Kidney (tissue), 14 donors: ENCODE results near the gene ZFP36. TPM values are rescaled to one million over a fixed set of nuclear protein-coding genes. Genes with fewer than 3 reads are reported as not detected.

ENCODE experiments used
- DNase-seq, 5 donors: peaks; one replicate each; pipeline ENCODE4 v3.0.0-alpha.2; 2013 to 2020
- FAIRE-seq: peaks from 2 replicates; lab custom pipeline; 2012; peaks lifted over from hg19 to GRCh38; lab: Jason Lieb, UNC
- H3K27ac ChIP-seq, 2 donors: one replicate each; pipeline ENCODE4 v1.7.0; 2013; ENCODE audit warnings: low read depth in 2 of 2, low read length in 2 of 2, inconsistent platforms in 1 of 2
- H3K27me3 ChIP-seq: one replicate; pipeline ENCODE4 v1.7.1; 2013; ENCODE audit warnings: low read length, inconsistent platforms; ENCODE audit not compliant: control insufficient read depth, insufficient read depth
- H3K36me3 ChIP-seq, 3 donors: one replicate each; pipeline versions ENCODE4 v1.7.0 to v1.7.1; 2013; ENCODE audit warnings: low read length in 3 of 3, control low read depth in 1 of 3, inconsistent platforms in 1 of 3; ENCODE audit not compliant: insufficient read depth in 3 of 3, control insufficient read depth in 2 of 3
- H3K4me1 ChIP-seq, 3 donors: one replicate each; pipeline versions ENCODE4 v1.7.0 to v1.7.1; 2013; ENCODE audit warnings: low read length in 3 of 3, inconsistent platforms in 1 of 3, low read depth in 1 of 3; ENCODE audit not compliant: control insufficient read depth in 2 of 3, insufficient read depth in 2 of 3
- H3K4me3 ChIP-seq, 3 donors: one replicate each; pipeline versions ENCODE4 v1.7.0 to v1.8.1; 2013; ENCODE audit warnings: low read length in 3 of 3, control low read depth in 1 of 3, inconsistent platforms in 1 of 3
- H3K9ac ChIP-seq, 3 donors: one replicate each; pipeline versions ENCODE4 v1.7.0 to v1.7.1; 2013; ENCODE audit warnings: low read length in 3 of 3, control low read depth in 1 of 3, inconsistent platforms in 1 of 3
- H3K9me3 ChIP-seq, 3 donors: one replicate each; pipeline versions ENCODE4 v1.7.0 to v1.7.1; 2013; ENCODE audit warnings: low read length in 3 of 3, control low read depth in 1 of 3, inconsistent platforms in 1 of 3; ENCODE audit not compliant: control insufficient read depth in 2 of 3, insufficient read depth in 1 of 3
- intact Hi-C: fragments of 100-400 bp; cut with DNase I; formaldehyde crosslinking; loops from one replicate; pipeline ENCODE4 v1.11.1; 2022
- polyA plus RNA-seq: library from polyadenylated mRNA; stranded (reverse); fragments of 350-450 nt; fragmentation: Illumina TruSeq; extraction: RNeasy Lipid Tissue Mini Kit (QIAGEN cat#74804); gene quantifications from one replicate; pipeline ENCODE4 v1.2.3, GENCODE V29; 2014; ENCODE audit warnings: low read depth, low replicate concordance; ENCODE audit not compliant: insufficient read depth
- total RNA-seq: library from RNA; stranded (reverse); fragmentation: NEBNext Ultra II Directional; extraction: Animal tissue kit (Norgen Biotek cat#: 25700); gene quantifications from one replicate; pipeline ENCODE4 v1.2.1, GENCODE V29; 2021
- TF ChIP-seq, protein P1 (sequence below): IDR thresholded peaks from 3 replicates; pipeline ENCODE4 v1.5.1; 2012; ENCODE audit warnings: mild to moderate bottlenecking, moderate library complexity, borderline replicate concordance; ENCODE audit not compliant: insufficient read depth; ENCODE audit errors: extremely low read depth
- donor health status: control.
- donor health status: control.
- donor health status: control.
- donor health status: control.
- donor health status: control.
- donor health status: DM: yes; HTN: yes; CAD: no.
- donor health status: Normal renal cell carcinoma (clear cell type).

Gene ZFP36
- total and polyA plus RNA-seq, 2 donors from 2014 or later: 87.9 to 132 TPM

GRCh38 chr19:39379865-39380396 is 26.7 kb upstream of the ZFP36 start:
- TF ChIP-seq, protein P1, sequence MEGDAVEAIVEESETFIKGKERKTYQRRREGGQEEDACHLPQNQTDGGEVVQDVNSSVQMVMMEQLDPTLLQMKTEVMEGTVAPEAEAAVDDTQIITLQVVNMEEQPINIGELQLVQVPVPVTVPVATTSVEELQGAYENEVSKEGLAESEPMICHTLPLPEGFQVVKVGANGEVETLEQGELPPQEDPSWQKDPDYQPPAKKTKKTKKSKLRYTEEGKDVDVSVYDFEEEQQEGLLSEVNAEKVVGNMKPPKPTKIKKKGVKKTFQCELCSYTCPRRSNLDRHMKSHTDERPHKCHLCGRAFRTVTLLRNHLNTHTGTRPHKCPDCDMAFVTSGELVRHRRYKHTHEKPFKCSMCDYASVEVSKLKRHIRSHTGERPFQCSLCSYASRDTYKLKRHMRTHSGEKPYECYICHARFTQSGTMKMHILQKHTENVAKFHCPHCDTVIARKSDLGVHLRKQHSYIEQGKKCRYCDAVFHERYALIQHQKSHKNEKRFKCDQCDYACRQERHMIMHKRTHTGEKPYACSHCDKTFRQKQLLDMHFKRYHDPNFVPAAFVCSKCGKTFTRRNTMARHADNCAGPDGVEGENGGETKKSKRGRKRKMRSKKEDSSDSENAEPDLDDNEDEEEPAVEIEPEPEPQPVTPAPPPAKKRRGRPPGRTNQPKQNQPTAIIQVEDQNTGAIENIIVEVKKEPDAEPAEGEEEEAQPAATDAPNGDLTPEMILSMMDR: no peak
- Histone ChIP-seq H3K27ac (no peak overlapping the region), H3K4me1 (peaks cover 0 to 4% (median 0%) of the 10 kb centered on the region in 3 donors), H3K9ac (no peak overlapping the region), H3K9me3 (no peaks in the 10 kb centered on the region), H3K27me3 (no peaks in the 10 kb centered on the region), H3K36me3 (peaks cover 3 to 76% (median 57%) of the 10 kb centered on the region in 3 donors), H3K4me3 (no peak overlapping the region)
- no peak for DNase-seq
- no peak for FAIRE-seq
- intact Hi-C loops: no loop called here

DNA sequence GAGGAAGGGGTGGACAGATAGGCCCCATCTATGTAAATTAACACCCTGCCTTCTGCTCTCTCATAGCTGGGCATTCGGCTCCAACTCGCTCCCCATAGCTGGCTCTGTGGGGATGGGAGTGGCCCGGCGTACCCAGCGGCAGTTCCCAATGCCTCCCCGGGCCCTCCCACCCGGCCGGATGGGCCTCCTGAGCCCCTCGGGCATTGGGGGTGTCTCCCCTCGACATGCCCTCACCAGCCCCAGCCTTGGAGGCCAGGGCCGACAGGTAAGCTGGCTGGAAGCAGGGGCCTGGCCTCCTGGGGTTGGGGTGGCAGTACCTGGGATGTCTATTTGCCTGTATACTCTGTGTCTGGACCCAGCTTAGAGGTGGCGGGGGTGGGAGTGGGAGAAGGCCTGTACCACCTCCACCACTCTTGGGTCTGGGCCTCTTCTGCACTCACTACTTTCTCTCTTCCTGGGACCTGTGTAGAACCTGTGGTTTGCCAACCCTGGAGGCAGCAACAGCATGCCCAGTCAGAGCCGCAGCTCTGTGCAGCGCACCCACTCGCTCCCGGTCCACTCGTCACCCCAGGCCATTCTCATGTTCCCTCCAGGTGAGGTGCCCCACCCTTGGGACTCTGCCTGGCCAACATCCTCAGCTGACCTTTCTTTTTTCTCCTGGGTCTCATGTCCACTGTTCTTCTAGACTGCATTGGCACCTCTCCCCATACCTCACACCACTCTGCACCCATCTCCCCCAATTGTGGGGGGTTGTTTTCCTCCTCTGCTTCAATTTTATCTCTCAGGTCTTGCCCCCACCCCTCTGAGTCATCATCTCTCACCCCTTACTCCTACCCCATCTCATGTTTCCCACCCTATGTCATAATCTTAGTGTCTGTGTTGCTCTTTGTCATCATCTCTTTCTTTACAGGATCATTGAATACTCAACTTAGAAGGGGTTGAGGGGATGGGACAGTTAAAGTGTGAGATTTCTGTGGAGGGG is 25.8 kb upstream of the ZFP36 start:
- TF ChIP-seq, protein P1: no peak
- Histone ChIP-seq H3K4me1 (peaks cover 0 to 4% (median 0%) of the 10 kb centered on the region in 3 donors), H3K9ac (no peak overlapping the region), H3K27ac (no peak overlapping the region), H3K36me3 (peaks cover 3 to 70% (median 53%) of the 10 kb centered on the region in 3 donors), H3K9me3 (no peaks in the 10 kb centered on the region), H3K27me3 (no peaks in the 10 kb centered on the region), H3K4me3 (no peak overlapping the region)
- no peak for FAIRE-seq
- DNase-seq: no peak
- intact Hi-C loops: no loop called here

DNA sequence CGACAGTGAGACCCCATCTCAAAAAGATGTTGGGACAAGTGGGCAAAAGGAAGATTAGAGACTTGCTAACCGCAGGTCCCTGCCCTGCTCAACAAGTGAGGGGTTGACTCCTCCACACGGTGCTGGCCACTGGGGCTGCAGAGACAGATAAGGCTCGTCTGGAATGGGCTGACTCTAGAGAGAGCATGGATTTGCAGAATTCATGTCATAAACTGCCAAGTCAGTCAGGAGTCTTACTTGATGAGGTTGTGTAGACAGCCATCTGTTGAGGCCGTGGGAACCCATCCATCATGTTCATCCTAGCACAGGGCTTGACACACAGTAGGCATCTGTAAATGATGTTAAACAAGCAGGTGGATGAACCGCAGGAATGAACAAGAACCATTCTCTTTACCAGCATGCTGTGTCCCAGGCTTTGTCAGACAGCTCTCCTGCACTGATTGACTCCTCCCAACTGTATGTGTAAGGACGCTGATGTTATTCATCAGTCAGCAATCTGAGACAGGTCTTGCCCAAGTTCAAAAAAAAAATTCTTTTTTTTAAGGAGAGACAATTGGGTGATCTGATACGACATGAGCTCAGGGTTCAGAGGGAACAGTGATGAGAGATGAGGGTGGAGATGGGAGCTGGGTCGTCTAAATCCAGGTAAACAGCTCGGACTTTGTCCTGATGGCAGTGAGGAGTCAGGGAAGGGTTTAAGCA is 24.6 kb upstream of the ZFP36 start:
- no peak overlapping the region for H3K9ac ChIP-seq
- no peak overlapping the region for H3K4me3 ChIP-seq
- H3K9me3 ChIP-seq: no peaks in the 10 kb centered on the region
- H3K27me3 ChIP-seq: no peaks in the 10 kb centered on the region
- H3K4me1 ChIP-seq: peaks cover 0 to 4% (median 0%) of the 10 kb centered on the region in 3 donors
- no peak overlapping the region for H3K27ac ChIP-seq
- FAIRE-seq (no peak), DNase-seq (no peak)
- intact Hi-C loops: no loop called here
- TF ChIP-seq, protein P1: no peak
- H3K36me3 ChIP-seq: peaks cover 3 to 70% (median 53%) of the 10 kb centered on the region in 3 donors
